Activated CD4-positive, alpha-beta memory T cell treated with anti-CD3 and anti-CD28 coated beads for 36 hours (primary cell): ENCODE measurements around the gene ERCC2. TPM values are rescaled to one million over a fixed set of nuclear protein-coding genes. Genes with fewer than 3 reads are reported as not detected.
"Not testable (repeated sequence)": the region's sequence is repeated elsewhere in the genome, so short reads cannot be mapped to it uniquely, and the experiment has no call there.

Experiments
- CTCF ChIA-PET: fragments of 350-600 bp; sonication (Branson Sonifier 250); formaldehyde crosslinking; loops from one replicate; lab custom pipeline; 2021; ENCODE audit warnings: antibody characterized with exemption, inconsistent platforms; lab: Charles Lee
- POLR2A ChIA-PET: fragments of 350-600 bp; sonication (Branson Sonifier 250); formaldehyde crosslinking; loops from one replicate; lab custom pipeline; 2021; ENCODE audit warnings: antibody characterized with exemption; lab: Charles Lee
- DNase-seq: peaks from one replicate; pipeline ENCODE4 v3.0.0-alpha.2; 2020
- H3K27ac Mint-ChIP-seq: one replicate; pipeline ENCODE4 v1.8.0; 2021; ENCODE audit warnings: mixed read lengths
- H3K27me3 Mint-ChIP-seq: one replicate; pipeline ENCODE4 v1.8.0; 2021; ENCODE audit warnings: mixed read lengths
- H3K36me3 Mint-ChIP-seq: one replicate; pipeline ENCODE4 v1.8.0; 2021; ENCODE audit warnings: mixed read lengths
- H3K4me1 Mint-ChIP-seq: one replicate; pipeline ENCODE4 v1.8.0; 2021; ENCODE audit warnings: low read depth, mixed read lengths
- H3K4me3 Mint-ChIP-seq: one replicate; pipeline ENCODE4 v1.8.0; 2021; ENCODE audit warnings: mild to moderate bottlenecking, mixed read lengths
- H3K9me3 Mint-ChIP-seq: one replicate; pipeline ENCODE4 v1.8.0; 2021; ENCODE audit warnings: mixed read lengths
- intact Hi-C: fragments of 100-400 bp; cut with micrococcal nuclease; formaldehyde crosslinking; loops from one replicate; pipeline ENCODE4 v1.15.1; 2023
- total RNA-seq, 2 experiments: library from RNA; stranded (reverse); gene quantifications; one replicate each; pipeline ENCODE4 v1.2.3, GENCODE V29; 2021

Gene ERCC2
- 10 to 100 TPM; 27.2 to 27.4 TPM for total RNA-seq

DNA sequence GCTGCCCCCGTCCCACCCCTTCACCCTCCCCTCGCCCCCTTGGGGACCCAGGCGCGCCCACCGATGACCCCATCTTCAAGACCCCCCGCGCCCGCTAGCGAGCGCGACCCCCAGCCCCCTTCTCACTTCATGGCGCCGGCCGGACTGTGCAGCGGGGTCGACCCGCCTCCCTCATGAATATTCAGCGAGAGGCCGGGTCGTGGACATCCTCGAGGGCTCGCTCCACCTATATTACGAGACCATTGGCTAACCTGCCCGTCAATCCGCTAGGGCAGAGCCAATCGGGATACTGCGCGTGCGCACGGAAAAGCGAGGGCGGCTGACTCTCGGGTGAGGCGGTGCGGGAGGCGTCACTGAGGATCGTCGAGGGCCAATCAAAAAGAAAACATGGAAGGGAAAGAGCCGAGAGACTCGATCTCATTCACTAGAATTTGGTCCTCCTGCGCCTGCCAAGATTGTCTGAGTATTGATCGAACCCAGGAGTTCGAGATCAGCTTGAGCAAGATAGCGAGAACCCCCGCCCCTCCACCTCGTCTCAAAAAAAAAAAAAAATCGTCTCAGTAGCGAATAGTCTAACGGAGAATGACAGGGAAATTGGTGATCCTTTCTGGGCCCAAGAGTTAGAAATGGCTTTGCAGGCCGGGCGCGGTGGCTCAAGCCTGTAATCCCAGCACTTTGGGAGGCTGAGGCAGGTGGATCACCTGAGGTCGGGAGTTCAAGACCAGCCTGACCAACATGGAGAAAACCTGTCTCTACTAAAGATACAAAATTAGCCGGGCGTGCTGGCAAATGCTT, at the start of gene ERCC2:
Gene ERCC2, minus strand, starts transcription at position 164 of the 795 bp plus-strand sequence. Its CDS starts 33 bp downstream, at position 131.
- ChIA-PET POLR2A (interaction anchor here (0.5 kb wide), 1 partner anchor 31 kb away, joined by 3 read pairs; no protein-coding TSS in a partner anchor), CTCF (interaction anchor here (0.6 to 1.0 kb wide), 5 partner anchors 11 to 115 kb away, joined by 3 to 5 read pairs (median 4); no protein-coding TSS in a partner anchor)
- peak; percentile 100 for DNase-seq
- Mint-ChIP-seq H3K4me1 (peaks cover 8% of the 10 kb centered on the region), H3K27me3 (peaks cover 2% of the 10 kb centered on the region), H3K36me3 (no peaks in the 10 kb centered on the region), H3K9me3 (no peaks in the 10 kb centered on the region), H3K4me3 (peak within 1 kb of the TSS; percentile 85), H3K27ac (peak within 1 kb of the TSS; percentile 96)
- intact Hi-C loops = loop anchor here (1.0 kb wide), 2 partner anchors 35 to 192 kb away; partner anchors contain the start of genes BLOC1S3, PPP1R13L and TRAPPC6A

DNA sequence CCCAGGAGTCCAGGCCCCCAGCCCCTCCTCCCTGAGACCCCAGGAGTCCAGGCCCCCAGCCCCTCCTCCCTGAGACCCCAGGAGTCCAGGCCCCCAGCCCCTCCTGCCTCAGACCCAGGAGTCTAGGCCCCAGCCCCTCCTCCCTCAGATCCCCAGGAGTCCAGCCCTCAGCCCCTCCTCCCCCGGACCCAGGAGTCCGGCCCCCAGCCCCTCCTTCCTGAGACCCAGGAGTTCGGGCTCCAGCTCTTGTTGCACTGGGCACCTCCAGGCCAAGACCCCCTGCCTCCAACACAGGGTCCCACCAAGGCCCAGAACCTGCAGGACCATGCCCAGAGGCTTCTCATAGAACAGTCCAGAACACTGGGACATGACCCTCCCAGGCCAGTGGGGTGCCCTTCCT, 49.5 kb upstream of the ERCC2 start:
- peaks cover 38% of the 10 kb centered on the region for H3K4me1 Mint-ChIP-seq
- intact Hi-C loops = loop anchor here (10.0 kb wide), 1 partner anchor 165 kb away; the partner anchor contains the start of gene OPA3
- no peaks in the 10 kb centered on the region for H3K27me3 Mint-ChIP-seq
- CTCF ChIA-PET = no interaction called here
- no peak overlapping the region for H3K27ac Mint-ChIP-seq
- POLR2A ChIA-PET = interaction anchor here (1.0 kb wide), 1 partner anchor 13 kb away, joined by 4 read pairs; no protein-coding TSS in a partner anchor
- peaks cover 12% of the 10 kb centered on the region for H3K36me3 Mint-ChIP-seq
- H3K4me3 Mint-ChIP-seq = no peak overlapping the region
- no peak for DNase-seq
- H3K9me3 Mint-ChIP-seq = no peaks in the 10 kb centered on the region

DNA sequence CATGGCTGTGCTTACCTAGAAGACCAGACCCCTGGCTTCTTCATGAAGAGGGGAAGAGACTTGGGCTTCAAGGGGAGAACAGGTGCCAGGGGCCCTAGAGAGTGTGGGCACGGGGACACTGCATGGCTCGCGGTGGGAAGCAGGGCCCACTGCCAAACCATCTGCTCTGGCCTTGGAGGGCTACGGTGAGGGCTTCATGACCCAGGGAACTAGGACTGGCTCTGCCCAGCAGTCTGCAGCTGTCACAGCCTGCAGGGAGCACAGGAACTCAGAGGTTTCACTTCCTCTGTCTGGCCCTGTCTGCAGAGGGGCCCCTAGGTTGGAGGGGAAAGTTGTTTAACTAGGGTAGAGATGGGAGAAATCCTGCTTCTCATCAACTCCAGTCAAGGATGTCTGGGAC, 49.0 kb upstream of the ERCC2 start:
- intact Hi-C loops = no loop called here
- H3K27ac Mint-ChIP-seq = peak overlapping the region; percentile 34
- H3K27me3 Mint-ChIP-seq = no peaks in the 10 kb centered on the region
- peaks cover 16% of the 10 kb centered on the region for H3K36me3 Mint-ChIP-seq
- ChIA-PET CTCF (no interaction called here), POLR2A (no interaction called here)
- no peaks in the 10 kb centered on the region for H3K9me3 Mint-ChIP-seq
- DNase-seq = no peak
- H3K4me3 Mint-ChIP-seq = no peak overlapping the region
- peaks cover 35% of the 10 kb centered on the region for H3K4me1 Mint-ChIP-seq

DNA sequence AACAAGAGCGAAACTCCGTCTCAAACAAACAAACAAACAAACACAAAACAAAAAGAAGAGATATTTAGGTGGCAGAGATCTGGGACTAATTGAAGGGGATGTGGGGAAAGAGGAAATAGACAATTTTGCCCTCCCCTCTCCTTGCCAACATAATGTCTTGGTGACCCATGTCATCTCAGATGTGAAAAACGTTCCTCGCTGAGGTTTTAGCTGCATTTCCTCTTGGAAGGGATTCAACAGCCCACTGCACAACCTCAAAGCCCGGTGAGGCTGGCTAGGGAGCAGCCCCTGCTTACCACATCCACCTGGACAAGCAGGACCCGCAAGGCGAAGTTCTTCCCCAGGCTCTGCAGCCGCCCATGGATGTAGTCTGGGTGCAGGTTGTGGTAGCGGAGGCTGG, 48.4 kb upstream of the ERCC2 start:
- ChIA-PET POLR2A (no interaction called here), CTCF (no interaction called here)
- no peak overlapping the region for H3K27ac Mint-ChIP-seq
- intact Hi-C loops = no loop called here
- no peaks in the 10 kb centered on the region for H3K27me3 Mint-ChIP-seq
- no peaks in the 10 kb centered on the region for H3K9me3 Mint-ChIP-seq
- DNase-seq = no peak
- peaks cover 30% of the 10 kb centered on the region for H3K4me1 Mint-ChIP-seq
- H3K36me3 Mint-ChIP-seq = peaks cover 21% of the 10 kb centered on the region
- H3K4me3 Mint-ChIP-seq = no peak overlapping the region

DNA sequence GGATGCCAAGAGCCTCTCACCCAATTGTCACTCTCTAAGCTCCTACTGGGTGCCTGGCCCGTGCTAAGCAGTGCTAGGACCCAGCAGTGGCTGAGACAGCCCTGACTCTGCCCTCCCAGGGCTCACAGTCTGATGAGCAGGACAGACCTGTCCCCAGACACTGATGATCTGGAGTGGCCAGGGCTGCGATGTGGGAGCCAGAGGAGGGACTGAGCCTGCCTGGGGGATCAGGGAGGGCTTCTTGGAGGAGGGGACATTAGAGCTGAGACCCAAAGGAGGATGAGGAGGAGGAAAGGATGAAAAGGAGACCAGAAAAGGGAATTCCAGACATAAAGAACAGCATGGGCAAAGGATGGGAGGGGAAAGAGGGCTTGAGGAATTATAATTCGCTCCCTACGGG, 46.8 kb upstream of the ERCC2 start:
- no peak overlapping the region for H3K4me3 Mint-ChIP-seq
- no peak for DNase-seq
- H3K27me3 Mint-ChIP-seq = no peaks in the 10 kb centered on the region
- no peaks in the 10 kb centered on the region for H3K9me3 Mint-ChIP-seq
- POLR2A ChIA-PET = no interaction called here
- peaks cover 32% of the 10 kb centered on the region for H3K36me3 Mint-ChIP-seq
- peaks cover 18% of the 10 kb centered on the region for H3K4me1 Mint-ChIP-seq
- intact Hi-C loops = no loop called here
- CTCF ChIA-PET = interaction anchor here (0.9 to 1.4 kb wide), 3 partner anchors 14 to 68 kb away, joined by 4 to 6 read pairs (median 6); no protein-coding TSS in a partner anchor
- H3K27ac Mint-ChIP-seq = no peak overlapping the region

DNA sequence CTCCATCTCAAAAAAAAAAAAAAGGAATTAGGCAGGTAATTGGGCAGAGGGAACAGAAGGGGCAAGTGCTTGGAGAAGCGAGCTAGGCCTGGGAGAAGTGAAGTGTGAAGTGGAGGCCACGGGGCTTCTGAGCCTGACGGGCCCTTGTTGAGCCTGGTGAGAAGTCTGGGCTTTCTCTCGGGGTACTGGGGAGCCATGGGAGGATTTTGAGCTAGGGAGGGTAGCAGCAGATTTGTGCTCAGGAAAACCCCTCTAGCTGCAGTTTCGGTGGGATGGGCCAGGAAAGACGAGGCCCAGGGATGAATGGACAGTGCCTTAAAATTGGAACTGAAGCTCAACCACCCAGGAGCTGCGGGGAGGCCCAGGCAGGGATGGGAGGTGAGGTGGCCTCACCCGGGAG, 44.1 kb upstream of the ERCC2 start:
- no peaks in the 10 kb centered on the region for H3K9me3 Mint-ChIP-seq
- CTCF ChIA-PET = interaction anchor here (0.8 to 1.6 kb wide), 3 partner anchors 25 to 70 kb away, joined by 3 to 4 read pairs (median 4); no protein-coding TSS in a partner anchor
- H3K27me3 Mint-ChIP-seq = no peaks in the 10 kb centered on the region
- peaks cover 35% of the 10 kb centered on the region for H3K36me3 Mint-ChIP-seq
- no peak overlapping the region for H3K27ac Mint-ChIP-seq
- H3K4me1 Mint-ChIP-seq = peaks cover 4% of the 10 kb centered on the region
- intact Hi-C loops = no loop called here
- no peak overlapping the region for H3K4me3 Mint-ChIP-seq
- POLR2A ChIA-PET = interaction anchor here (0.9 kb wide), 1 partner anchor 9 kb away, joined by 4 read pairs; no protein-coding TSS in a partner anchor
- no peak for DNase-seq

DNA sequence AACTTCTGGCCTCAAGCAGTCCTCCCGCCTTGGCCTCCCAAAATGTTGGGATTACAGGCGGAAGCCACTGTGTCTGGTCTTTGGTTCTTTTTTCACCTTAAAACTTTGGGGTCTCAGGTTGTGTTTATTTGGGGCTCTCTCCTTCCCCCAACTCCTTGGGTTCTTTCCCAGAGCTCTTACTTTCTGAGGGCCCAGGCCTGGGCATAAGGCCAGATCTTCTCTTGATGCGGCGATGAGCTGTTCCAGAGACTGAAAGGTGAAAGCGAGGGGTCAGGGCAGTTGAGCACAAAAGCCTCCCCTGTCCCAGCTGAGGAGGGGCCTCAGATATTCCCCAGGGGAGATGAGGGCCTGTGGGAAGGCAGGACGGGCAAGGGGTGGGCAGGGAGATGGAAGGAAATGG, 43.1 kb upstream of the ERCC2 start:
- H3K4me3 Mint-ChIP-seq = no peak overlapping the region
- H3K4me1 Mint-ChIP-seq = peaks cover 4% of the 10 kb centered on the region
- H3K27me3 Mint-ChIP-seq = no peaks in the 10 kb centered on the region
- intact Hi-C loops = no loop called here
- POLR2A ChIA-PET = no interaction called here
- CTCF ChIA-PET = interaction anchor here (1.0 to 1.3 kb wide), 2 partner anchors 26 to 65 kb away, joined by 3 to 7 read pairs; no protein-coding TSS in a partner anchor
- H3K36me3 Mint-ChIP-seq = peaks cover 40% of the 10 kb centered on the region
- DNase-seq = no peak
- H3K9me3 Mint-ChIP-seq = no peaks in the 10 kb centered on the region
- no peak overlapping the region for H3K27ac Mint-ChIP-seq

DNA sequence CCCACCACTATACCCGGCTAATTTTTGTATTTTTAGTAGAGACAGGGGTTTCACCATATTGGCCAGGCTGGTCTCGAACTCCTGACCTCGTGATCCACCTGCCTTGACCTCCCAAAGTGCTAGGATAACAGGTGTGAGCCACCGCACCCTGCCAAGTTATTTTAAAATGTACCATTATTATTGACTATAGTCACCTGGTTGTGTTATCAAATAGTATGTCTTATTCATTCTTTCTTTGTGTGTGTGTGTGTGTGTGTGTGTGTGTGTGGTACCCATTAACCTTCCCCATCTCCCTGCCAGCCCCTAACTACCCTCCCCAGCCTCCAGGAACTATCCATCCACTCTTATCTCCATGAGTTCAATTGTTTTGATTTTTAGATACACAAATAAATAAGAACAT, 40.0 kb upstream of the ERCC2 start:
- intact Hi-C loops, DNase-seq, H3K4me3 Mint-ChIP-seq, H3K9me3 Mint-ChIP-seq, POLR2A ChIA-PET, H3K27me3 Mint-ChIP-seq, H3K27ac Mint-ChIP-seq: not testable (repeated sequence)
- peaks cover 32% of the 10 kb centered on the region for H3K36me3 Mint-ChIP-seq
- CTCF ChIA-PET = interaction anchor here (0.9 kb wide), 1 partner anchor 29 kb away, joined by 4 read pairs; no protein-coding TSS in a partner anchor
- H3K4me1 Mint-ChIP-seq = peaks cover 21% of the 10 kb centered on the region

DNA sequence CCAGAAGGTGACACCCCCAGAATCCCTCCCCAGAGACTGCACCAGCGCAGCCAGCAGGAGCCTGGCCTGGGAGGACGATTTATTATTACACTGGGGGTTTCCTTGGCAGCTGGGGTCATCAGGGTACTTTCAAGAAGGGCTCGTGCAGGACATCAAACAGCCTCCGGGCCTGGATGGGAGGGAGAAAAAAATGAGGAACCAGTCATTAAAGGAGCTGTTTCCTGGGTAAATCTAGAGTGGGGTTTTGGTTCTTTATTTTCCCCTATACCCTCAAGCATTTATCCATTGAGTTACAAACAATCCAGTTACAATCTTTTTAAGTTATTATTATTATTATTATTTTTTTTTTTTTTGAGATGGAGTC, 39.2 kb upstream of the ERCC2 start:
- POLR2A ChIA-PET = no interaction called here
- peaks cover 29% of the 10 kb centered on the region for H3K36me3 Mint-ChIP-seq
- no peak for DNase-seq
- H3K4me1 Mint-ChIP-seq = peaks cover 28% of the 10 kb centered on the region
- CTCF ChIA-PET = interaction anchor here (0.6 to 1.2 kb wide), 3 partner anchors 30 to 76 kb away, joined by 3 to 6 read pairs (median 4); no protein-coding TSS in a partner anchor
- no peak overlapping the region for H3K27ac Mint-ChIP-seq
- no peaks in the 10 kb centered on the region for H3K9me3 Mint-ChIP-seq
- intact Hi-C loops = no loop called here
- H3K4me3 Mint-ChIP-seq = no peak overlapping the region
- peaks cover 4% of the 10 kb centered on the region for H3K27me3 Mint-ChIP-seq

DNA sequence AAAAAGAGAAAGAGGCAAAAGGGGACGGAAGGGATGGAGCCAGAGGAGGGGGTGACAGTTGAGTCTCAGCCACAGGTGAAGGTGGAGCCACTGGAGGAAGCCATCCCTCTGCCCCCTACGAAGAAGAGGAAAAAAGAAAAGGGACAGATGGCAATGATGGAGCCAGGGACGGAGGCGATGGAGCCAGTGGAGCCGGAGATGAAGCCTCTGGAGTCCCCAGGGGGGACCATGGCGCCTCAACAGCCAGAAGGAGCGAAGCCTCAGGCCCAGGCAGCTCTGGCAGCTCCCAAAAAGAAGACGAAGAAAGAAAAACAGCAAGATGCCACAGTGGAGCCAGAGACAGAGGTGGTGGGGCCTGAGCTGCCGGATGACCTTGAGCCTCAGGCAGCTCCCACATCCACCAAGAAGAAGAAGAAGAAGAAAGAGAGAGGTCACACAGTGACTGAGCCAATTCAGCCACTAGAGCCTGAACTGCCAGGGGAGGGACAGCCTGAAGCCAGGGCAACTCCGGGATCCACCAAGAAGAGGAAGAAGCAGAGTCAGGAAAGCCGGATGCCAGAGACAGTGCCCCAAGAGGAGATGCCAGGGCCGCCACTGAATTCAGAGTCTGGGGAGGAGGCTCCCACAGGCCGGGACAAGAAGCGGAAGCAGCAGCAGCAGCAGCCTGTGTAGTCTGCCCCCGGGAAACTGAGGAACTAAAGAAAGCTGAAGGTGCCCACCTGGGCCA, 38.6 kb upstream of the ERCC2 start:
- intact Hi-C loops = no loop called here
- CTCF ChIA-PET = interaction anchor here (0.6 to 1.2 kb wide), 3 partner anchors 30 to 76 kb away, joined by 3 to 6 read pairs (median 4); no protein-coding TSS in a partner anchor
- Mint-ChIP-seq H3K4me3 (no peak overlapping the region), H3K27me3 (peaks cover 9% of the 10 kb centered on the region), H3K36me3 (peaks cover 25% of the 10 kb centered on the region), H3K4me1 (peaks cover 34% of the 10 kb centered on the region), H3K27ac (no peak overlapping the region), H3K9me3 (no peaks in the 10 kb centered on the region)
- POLR2A ChIA-PET = interaction anchor here (1.4 kb wide), 1 partner anchor 175 kb away, joined by 3 read pairs; no protein-coding TSS in a partner anchor
- no peak for DNase-seq

DNA sequence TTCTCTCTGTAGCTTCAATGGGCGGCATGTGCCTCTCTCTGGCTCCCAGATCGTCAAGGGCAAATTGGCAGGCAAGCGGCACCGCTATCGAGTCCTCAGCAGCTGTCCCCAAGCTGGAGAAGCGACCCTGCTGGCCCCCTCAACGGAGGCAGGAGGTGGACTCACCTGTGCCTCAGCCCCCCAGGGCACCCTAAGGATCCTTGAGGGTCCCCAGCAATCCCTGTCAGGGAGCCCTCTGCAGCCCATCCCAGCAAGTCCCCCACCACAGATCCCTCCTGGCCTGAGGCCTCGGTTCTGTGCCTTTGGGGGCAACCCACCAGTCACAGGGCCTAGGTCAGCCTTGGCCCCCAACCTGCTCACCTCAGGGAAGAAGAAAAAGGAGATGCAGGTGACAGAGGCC, 37.7 kb upstream of the ERCC2 start:
- Mint-ChIP-seq H3K9me3 (no peaks in the 10 kb centered on the region), H3K27me3 (peaks cover 18% of the 10 kb centered on the region), H3K36me3 (peaks cover 17% of the 10 kb centered on the region), H3K4me1 (peaks cover 39% of the 10 kb centered on the region), H3K27ac (no peak overlapping the region), H3K4me3 (peak overlapping the region; percentile 30)
- ChIA-PET POLR2A (interaction anchor here (1.4 kb wide), 1 partner anchor 176 kb away, joined by 3 read pairs; no protein-coding TSS in a partner anchor), CTCF (interaction anchor here (1.0 to 1.2 kb wide), 2 partner anchors 71 to 150 kb away, joined by 3 to 7 read pairs; no protein-coding TSS in a partner anchor)
- intact Hi-C loops = no loop called here
- DNase-seq = no peak
